GOT3 (cell line): ENCODE measurements around the gene MAP2K5.

Experiments used
- DNase-seq: peaks from one replicate; lab custom pipeline; 2025; ENCODE audit warnings: mixed read lengths; lab: John Stamatoyannopoulos, UW

MAP2K5 gene

DNA sequence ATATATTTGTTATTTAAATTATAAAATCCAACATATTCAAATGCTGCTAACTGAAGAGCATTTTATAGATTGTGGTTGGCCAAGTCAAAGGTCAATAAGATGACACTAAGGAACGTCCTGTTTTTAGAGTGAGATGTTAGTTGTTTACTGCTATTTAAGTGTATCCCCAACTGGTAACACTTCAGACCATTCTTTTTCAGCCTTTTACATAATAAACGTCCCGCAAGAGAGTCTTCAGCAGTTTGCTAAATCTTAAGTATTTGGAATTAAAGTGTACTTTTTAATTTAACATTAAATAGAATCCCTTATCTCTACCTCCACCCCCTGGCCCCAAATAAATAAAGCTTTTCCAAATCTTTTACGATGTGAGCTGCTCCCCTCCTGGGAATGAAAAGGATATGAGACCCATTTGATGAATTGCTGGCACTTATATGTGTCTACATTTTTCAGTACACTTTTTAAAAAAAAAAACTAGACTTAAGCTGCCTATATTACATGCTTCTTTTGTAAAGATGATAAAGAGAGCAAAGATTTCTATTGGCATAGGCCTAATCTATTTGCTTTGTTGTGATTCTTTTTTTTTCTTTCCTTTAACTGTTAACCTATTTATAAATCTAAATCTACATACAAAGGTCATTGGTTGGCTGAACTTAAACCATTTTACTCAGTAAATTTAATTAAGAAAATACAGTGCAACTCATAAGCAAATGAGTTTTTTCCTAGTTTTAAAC, 181.0 kb downstream of the MAP2K5 start:
- no peak for DNase-seq

DNA sequence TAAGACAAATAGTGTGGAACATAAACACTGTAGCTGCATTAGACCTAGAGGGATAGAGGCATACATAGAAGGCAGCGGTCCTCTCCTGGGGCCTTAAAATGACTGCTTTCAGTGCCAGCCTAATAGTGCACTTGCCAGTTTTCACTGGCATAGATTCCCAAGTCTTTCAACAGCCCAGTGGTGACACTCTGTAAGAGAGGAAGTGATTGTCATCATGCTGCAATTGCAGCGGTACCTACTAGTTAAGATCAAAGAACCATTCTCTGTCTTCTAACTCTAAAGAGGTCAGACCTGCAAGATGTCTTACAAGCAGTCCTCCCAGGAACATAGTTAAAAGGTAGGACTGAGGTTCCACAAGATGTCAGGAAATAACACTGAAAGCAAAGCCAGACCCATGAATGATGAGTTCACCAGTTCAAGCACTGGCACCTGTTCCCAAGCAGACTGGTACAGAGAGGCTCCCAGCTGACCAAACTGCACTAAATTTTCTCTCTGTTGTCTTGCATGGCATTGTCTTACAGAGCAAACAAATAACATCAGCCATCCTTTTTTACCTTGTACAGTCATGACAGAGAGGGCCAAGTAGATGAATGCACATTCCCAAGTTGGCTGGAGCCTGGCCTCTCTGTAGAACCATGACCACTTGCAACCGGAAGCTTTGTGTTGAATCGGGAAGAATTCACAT, 182.3 kb downstream of the MAP2K5 start:
- DNase-seq = no peak

DNA sequence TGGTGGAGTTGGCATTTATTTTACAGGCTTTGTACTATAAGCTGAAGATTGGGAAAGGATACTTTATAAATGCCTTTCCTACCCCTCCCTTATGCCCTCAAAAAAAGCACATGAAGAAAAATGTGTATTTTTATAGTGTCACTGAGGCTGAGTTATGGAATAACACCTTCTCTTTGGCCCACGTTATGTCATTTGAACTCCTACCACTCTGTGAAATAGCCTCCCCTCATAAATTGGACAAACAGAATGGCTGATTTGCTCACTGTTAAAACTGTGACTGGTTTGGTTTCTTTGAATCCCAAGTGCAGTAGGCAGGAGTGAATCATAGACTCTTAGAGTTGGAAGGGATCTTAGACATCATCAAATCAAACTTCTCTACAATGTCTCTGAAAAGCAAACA, 187.6 kb downstream of the MAP2K5 start:
- DNase-seq = no peak

DNA sequence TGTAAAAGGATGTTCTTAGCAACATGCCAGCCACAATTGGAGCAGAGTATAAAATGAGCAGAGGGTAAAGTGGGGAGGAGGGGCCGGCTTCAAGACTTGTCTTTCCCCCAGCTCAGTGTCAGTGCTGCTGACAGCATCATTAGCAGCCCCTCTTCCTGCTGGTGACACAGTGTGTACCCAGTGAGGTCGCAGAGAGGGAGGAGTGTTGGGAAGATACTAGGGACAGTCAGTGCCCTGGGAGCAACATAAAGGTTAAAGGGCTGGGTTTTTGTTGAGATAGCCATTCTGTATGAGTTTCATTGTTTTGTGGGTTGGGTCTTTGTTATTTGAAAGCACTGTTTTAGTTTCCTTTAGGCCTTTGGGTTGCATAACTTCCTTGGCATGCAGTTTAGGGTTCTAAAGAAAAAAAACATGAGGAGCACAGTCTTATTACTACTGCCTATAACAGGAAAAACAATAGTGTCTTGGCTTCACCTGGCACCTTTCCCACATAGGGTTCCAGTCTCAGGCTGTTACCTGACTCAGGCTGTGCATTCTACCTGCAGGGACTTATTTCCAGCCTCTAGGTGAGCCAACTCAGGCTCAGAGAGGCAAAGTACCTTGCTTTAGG, 188.7 kb downstream of the MAP2K5 start:
- DNase-seq = no peak

DNA sequence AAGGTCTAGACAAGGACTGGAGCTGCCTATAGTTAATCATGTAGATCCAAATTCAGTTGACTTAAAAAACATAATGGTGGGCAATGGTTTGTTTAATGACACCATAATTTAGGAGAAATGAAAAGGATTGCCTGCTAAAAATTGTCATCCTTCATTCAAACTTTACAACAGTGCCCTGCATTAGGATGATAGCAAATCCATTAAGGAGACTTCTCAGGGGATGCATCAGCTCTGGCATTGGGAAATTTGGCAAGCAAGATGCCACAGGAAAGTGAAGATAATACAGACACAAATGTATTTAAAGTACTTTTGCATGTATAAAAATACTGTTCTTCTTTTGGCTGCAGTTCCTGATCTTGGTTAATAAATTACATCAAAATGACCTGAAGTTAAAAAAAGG, 189.7 kb downstream of the MAP2K5 start:
- DNase-seq = no peak

DNA sequence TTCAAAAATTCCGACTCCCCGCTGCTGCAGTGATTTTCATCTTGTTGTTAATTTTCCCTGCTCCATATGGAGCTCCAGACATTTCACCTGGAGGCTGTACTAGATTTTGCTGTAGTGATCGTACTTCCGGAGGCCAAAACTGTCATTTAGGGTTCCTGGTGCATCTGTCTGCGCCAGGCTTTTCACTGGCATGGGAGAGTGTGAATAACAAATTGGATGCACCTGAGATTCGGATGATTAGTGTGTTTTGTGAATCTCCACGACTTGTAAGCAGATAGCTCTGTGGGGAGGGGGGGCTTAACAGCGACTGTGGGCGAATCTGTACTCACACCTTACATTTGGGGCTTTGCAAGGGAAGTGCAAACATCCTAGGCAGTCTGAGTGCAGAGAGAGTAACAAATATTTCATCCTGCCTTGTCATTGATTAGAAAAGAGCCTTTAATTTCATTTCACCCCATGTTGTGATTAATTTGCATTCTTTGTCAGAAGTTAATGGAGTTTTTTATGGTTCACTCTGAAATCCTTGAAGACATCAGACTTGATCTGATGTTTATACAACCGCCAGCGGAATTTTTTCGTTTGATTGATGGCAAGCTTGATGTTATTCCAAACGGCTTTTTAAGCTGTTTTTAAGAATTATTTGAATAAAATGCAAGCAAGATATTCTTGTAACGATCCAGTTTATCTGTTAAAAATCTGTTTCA, 190.3 kb downstream of the MAP2K5 start:
- DNase-seq = no peak

DNA sequence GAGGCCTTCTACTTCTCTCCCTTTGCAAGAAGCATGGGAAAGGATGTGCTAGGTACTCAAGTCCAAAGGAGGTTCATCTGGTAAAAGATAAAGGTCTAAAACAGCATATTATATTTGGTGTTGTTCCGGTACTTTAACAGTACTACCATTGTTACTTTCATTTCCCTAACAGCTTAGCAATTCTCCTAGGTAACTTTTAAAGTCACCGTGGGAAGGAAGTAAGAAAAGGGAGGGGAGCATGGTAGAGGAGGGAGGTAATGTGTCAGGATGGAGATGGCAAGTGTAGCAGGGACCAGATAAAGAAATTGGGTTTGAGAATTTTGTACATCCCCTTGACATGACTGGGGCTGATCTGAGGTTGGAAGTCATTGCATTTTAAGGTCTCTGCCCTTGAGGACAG, 193.4 kb downstream of the MAP2K5 start:
- DNase-seq = no peak

DNA sequence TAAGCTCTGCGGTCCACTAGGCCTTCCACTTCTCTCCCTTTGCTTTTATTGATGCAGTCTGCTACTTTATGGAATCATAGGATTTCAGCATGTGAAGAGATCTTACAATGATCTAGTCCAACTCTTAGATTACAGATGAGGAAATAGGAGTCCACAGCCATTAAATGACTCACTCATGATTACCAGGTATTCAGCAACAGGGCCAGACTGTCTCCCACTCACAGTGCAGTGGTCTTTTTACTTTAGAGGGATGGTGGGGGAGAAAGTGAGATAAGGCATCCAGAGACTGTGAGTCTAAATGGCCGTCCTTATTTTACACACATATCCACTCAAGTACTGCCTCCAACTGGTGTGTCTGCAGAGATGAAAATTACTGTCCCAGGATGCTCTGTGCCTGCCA, 194.3 kb downstream of the MAP2K5 start:
- no peak for DNase-seq

DNA sequence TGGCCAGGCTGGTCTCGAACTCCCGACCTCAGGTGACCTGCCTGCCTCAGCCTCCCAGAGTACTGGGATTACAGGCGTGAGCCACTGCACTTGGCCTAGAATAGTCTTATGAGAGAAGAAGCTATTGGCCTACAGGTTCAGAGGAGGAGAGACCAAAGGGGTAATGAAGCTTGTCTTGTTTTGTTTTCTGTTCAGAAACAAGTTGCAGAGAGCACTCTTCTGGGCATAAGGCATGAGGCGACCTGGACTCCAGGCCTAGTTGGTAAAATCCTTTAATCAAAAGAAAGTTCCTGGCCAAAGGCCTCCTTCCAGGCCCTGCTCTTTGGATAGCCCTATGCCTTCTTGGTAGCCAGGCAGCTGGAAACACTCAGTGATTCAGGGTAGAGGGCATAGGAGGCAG, 195.6 kb downstream of the MAP2K5 start:
- DNase-seq = no peak

DNA sequence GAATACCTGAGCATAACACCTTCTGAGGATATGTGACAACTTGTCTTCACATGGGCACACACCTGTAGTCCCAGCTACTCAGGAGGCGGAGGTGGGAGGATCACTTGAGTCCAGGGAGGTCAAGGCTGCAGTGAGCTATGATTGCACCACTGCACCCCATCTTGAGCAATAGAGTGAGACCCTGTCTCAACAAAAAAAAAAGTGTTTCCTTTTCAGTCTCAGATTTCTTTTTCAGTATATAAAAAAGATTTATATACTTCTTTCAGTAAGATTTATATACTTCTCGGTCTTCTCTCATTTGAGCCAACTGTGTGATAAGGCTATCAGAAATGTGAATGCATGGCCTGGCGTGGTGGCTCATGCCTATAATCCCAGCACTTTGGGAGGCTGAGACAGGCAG, 197.9 kb downstream of the MAP2K5 start:
- no peak for DNase-seq

DNA sequence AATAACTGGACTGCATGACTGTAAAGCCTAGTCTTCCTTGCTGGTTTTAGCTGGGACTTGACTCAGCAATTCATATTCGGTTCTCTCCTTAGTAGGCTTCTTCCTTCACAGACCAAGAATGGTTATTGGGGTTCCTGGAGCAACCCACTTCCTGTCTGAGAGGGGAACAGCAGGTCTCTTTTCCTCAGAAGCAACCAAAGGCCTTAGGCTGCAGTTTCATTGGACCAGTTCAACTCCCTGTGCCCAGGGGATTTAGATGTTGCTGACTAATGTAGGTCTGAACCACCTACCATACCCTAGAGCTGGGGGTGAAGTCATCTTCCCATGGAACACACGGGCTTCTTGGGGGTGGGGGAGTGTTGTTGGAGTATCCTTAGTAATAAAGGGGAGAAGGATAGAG, 198.8 kb downstream of the MAP2K5 start:
- no peak for DNase-seq

DNA sequence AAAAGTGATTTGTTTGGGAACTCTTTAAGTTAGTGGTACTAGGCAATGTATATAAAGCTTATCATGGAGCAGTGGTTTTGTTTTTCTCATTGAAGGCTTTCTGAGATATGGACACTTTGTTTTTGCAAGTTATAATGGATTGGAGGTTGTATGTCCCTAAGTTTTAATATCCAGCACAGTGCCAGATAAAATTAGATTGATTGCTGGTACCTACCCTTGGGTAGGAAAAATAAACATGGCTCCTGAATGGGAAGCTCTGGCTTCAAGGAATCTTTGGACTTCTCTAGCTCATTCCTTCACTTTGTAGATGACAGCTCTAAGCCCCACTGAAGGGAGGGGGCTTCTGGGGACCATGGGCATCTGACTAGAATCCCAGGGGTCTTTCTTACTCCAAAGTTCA, 201.1 kb downstream of the MAP2K5 start:
- no peak for DNase-seq

DNA sequence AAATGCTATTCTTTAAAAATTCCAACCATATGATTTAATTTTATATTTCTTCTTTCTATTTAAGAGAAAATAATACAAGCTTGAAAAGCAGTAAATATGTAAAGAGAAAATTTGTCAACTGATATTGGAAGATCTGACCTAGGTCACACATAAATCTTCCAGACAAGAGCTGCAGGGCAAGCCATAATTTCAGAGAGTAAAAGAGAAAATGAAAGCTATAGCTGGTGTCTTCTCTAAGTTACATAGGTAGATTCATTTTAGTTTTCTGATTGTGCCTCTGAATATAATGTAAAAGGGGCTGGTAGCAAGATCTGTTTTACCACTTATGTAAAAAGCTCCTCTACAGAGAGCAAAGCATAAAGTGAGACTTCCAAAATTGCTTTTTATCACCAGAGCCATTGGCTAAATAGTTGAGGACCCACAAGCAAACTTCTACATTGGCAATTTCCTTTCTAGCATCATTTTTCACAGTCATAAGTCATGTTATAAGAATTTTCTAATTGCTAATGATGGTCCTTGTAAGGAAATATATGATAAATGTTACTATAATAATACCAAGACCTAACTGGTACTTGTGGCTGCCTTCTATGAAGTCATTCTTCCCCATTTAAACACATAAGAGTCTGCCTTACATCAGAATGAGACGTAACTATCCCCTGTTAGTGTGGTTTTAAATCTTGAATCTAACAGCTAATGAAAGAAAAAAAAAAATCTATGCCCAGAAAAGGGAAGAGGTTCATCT, 202.0 kb downstream of the MAP2K5 start:
- no peak for DNase-seq

DNA sequence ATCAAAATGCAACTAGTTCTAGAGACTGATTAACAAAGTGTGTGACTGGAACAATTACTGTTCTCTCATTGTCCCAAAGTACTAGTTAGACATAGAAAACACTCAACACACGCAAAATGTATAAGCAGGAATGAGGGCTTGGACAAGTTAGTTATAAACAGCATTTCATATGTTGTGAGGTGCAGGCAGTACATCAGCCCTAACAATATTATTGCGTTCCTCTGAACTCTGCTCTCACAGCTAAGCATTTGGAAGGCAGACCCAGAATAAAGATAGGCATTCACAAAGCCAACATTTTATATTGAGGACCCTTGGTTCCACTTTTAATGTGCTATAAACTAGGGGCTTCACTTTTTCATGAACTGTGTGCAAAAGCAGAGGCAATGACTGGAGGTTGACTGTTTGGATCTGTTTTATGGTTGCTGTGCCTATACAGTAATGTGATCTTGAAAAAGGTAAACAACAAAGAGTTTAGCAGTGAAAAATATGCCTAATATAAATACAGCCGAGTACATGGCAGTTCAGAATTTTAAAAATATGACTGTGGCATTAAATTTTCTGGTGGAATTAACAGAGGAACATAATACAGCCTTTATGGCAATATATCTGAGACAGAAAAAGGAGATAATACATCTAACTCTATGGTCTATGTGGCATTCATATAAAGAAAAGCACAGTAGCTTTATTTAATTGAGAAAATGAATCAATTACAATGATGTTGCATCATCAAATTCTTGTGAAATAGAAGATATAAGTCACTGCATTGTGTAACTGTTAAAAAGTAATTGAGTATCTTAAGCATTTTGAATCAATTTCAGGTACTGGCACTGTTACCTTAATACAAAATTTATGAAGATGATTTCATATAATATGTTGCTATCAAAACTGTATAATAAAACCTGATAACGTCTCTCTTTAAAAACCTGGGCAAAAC, 202.8 kb downstream of the MAP2K5 start:
- no peak for DNase-seq

DNA sequence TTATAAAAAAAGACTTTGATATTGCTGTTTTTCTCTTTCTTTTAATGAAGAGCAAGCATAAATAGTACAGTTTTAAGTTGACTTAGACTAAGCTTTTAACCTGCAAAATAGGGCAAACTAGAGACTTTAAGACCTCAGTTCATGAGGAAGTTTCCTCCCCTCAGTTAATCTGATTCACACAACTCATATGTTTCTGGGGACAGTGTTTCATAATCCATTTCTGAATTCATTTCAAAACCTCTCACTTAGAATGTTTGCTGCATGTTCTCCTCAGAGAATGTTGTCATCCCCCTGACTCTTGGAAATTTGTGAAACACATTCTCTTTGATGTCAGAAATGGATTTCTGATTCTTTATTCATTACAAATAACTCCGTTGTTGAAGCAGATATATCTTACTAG, 203.5 kb downstream of the MAP2K5 start:
- DNase-seq = no peak

DNA sequence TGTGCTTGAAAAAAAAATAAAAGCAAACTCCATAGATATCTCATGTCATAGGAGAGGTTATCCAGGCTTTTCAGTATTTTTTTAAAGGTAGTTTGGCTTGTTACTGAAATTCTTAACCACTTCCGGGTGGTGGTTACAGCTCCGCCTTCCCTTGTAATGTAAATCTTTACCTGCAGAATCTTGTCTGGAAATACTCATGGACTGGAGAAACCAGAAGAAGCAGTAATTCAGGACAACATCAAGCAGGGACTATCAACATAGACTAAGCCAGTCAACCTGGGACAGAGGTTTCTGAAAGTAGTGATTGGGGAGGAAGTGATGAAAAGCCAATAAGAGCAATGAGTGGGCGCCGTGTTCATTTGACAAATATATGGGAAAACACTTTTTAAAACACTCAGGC, 203.9 kb downstream of the MAP2K5 start:
- DNase-seq = no peak

DNA sequence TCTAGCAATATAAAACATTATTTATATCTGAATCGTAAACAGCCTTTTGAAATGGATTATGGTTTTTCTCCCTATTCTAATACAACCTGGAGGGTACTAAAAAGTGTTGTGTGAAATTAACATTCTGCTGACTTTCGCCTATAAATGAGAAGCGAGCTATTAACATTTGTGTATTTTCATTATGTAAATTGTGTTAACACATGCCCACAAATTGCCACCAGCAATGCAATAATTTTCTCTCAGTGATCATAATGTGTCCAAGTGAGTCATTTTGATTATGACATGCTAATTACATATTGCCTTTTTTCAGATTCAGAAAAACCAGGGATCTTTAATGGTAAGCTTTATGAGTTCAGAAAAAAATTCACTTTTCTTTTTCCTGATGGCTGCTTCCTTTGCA, 205.4 kb downstream of the MAP2K5 start:
- DNase-seq = no peak

DNA sequence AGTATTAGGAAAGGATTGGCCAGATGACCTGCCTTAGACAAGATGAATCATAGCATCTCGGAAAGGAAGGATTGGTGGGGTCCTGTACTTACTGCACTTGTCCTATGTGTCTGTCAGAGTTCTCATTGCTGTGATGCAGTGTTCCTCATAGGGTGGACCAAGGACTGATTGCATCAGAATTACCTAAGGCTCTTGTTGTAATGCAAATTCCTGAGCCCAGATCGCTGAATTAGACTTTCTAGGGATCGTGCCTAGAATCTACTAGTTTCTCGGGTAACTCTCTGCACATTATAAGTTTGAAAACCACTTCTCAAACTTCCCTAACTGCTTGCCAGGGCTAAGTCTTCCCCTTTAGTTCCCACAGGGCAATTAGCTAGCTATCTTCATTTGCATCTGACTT, 207.9 kb downstream of the MAP2K5 start:
- DNase-seq = no peak

DNA sequence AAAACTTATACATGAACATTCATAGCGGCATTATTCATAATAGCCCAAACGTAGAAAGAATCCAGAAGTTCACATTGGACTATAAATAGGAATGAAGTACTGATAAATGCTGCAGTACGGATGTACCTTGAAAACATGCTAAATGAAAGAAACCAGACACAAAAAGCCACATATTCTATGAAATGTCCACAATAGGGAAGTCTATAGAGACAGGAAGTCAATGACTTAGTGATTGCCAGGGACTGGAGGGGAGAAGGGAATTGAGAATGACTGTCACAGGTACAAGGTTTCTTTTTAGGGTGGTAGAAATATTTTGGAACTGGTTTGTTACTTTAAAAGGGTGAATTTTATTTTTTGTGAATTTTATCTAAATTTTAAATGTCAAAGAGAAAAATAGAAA, 211.4 kb downstream of the MAP2K5 start:
- DNase-seq = no peak

DNA sequence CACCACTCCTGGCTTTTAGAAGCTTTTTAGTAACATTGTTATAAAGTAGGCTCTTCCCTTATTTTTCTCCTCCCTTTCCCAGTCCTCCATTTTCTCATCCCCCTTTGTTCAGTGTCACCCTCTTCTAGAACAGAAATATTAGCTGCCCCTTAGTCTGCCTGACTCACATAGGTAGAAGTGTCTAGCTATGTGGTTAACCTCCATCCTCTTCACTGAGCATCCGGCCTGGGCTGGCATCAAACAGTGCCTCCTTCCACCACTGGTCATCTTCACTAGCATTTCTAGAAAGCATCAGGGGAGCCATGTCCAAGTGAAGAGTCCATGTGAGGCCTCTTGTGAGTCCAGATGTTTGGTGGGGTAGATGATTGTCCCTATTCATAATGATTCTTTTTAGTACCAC, 212.8 kb downstream of the MAP2K5 start:
- no peak for DNase-seq

DNA sequence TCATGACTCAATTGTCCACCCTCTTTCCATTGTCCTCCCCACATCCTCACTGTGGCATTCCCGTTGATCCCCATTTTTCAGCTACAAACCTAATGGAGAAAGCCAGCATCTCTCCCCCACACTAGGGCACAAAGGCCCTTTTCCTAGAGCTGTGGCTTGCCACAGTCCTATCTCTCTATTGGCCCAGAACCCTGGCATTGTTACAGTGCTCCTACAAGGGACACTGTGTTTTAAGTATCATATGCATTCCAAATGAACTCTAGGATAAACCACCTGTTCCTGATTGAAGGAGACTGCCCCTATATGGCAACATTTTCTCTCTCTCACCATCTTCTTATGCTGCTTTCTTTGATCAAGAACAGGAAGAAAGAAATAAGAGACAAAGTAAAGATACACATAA, 213.4 kb downstream of the MAP2K5 start:
- DNase-seq = no peak
